Stimulated activated naive CD4-positive, alpha-beta T cell treated with Interleukin-2 at 50 U/mL for 16 hours (primary cell): ENCODE measurements around the gene ADORA1.

Experiments
- DNase-seq: peaks from one replicate; lab custom pipeline; 2025; lab: John Stamatoyannopoulos, UW

The ADORA1 gene

GRCh38 chr1:203174324-203174985 is 46.9 kb downstream of the ADORA1 start:
- DNase-seq = no peak

DNA sequence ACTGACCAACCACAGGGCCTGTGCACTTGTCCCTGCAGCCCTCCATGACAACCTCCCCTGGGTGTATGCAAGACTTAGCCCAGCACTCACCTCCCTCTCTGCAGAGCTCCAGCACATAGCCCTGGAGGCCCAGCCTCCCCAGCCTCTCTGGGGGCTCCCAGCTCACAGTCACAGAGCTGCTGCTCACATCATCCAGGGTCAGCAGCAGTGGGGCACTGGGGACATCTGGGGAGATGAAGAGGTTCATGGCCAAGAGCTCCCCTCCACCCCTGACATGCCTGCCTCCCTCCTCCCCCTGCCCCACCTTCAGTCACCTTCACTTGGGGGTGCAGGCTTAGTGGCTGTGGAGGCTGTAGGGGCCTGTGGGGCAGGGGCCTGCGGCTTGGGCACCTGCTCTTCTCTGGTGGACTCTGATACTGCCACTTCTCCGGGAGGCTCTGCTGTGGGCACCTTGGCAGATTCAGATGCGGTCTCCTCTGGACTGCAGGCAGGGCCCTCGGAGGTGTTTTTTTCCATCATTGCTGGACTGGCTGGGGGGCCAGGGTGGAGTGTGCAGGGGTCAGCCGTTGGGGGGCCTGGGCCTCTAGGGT is 47.8 kb downstream of the ADORA1 start, which contains the start of gene MYBPH:
Gene MYBPH (minus strand): TSS at position 590 of the 590 bp plus-strand sequence. CDS start 71 bp downstream, at position 519.
- no peak for DNase-seq

DNA sequence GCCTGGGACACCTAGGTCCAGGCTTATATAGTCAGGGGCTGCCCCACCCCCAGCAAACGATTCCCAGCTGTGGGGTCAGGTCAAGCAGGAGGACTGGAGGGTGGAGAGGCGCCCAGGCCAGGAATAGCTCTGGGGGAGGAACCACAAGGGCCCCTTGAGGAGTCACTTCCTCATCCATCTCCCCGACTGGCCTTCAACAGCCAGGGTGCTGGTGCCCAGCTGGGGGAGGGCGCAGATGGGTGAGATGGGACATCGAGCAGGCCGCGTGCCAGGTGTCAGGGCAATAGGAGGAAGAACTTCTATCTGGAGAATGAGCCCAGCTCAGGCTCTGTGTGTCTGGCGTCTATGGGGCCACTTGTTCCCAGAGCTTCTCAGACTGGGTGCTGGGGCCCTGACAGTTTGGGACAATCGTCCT is 48.3 kb downstream of the ADORA1 start:
- DNase-seq = no peak

DNA sequence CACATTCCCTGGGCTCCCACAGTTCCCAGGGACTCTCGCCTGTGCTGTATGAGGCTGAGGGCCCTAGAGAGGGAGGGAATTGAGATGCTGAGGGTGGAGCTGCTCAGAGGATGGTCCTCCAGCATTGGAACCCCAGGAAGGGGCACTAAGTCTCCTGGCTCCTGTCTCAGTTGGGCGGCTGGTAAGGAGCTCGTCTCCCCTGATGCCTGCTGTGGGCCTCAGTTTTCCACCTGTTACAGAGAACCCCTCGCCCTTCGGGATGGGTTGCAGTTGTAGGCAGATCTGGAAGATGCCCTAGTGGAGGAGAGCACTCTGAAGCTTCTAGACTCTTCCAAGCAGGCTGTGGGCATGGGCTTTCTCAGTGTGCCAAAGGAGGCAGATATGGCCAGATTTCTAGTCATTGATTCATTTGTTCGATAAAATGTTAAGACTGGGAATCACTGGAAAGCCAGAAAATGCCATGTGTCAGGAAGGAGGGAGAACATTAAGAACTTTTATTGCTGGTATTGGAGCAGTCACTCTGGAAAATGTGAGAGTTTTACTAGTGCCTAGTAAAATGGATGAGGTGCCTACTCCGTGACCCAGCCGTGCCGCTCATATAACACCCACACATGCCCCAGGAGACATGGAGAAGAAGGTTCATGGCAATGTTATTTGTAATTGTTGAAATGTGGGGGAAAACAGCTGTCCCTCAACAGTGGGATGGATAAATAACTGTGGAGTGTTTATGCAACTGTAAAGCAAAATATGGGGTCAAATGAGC is 48.9 kb downstream of the ADORA1 start:
- DNase-seq = no peak

DNA sequence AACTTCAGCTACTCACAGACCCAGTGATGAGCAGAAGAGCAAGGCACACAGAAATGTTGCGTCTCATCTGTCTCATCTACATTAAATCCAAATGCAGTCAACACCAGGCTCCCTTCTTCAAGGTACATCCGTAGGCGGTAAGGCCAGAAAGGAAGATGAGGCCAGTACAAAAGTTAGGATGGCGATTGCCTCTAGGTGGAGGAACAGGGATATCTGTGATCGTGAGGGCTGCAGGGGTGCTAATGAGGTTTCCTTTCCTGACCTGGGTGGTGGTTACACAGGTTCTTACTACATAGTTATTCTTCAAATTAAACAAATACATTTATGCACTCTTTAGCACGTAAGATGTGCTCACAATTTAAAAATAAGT is 49.5 kb downstream of the ADORA1 start:
- no peak for DNase-seq

DNA sequence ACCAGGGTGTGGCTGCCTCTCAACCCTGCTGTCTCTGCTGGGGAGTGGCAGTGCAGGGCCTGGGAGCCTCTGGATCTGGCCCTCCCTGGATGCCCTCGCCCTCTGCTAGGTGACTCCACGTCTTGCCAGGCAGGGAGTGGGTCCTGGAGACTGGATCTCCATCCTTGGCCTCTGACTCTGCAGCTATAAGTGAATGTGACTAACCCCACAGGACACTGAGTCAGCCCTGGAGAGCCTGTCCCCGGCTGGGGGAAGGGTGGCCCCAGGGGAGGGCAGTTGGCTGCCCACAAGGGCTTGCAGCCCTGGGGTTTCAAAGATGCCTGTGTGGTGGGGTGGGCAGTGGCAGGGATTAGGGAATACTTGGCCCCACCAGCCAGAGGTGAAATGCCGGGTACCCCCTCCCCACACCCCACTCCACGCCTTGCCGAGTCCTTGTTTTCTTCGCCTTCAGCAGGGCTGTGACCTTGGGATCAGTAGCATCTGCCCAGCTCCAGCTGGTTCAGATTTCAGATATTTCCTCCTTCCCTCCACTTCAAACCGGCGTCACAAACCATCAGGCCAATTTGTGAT is 50.0 kb downstream of the ADORA1 start:
- no peak for DNase-seq

- DNase-seq = no peak
Observed at GRCh38 chr1:203178083-203178482, 50.6 kb downstream of the ADORA1 start.

GRCh38 chr1:203178821-203179666 is 51.5 kb downstream of the ADORA1 start:
- no peak for DNase-seq

DNA sequence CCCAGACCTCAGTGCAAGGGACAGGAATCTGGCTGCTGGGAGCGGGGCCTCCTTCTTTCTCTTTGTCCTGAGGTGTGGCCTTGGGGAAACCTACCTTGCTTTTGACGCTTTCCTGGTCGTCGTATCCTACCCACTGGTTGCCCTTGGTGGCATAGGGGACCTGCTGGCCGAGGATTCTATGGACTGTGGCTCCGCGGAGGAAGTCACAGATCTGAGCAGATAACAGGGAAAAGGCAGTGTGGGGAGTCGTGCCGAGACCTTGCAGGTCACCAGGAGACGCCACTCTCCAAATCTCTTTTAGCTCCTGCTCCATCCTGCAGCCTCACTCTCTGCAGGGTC is 52.1 kb downstream of the ADORA1 start:
- no peak for DNase-seq

GRCh38 chr1:203180611-203181330 is 53.2 kb downstream of the ADORA1 start:
- no peak for DNase-seq

- no peak for DNase-seq
Observed at GRCh38 chr1:203181586-203182386, 54.3 kb downstream of the ADORA1 start.

- DNase-seq = no peak
Observed at GRCh38 chr1:203182387-203182953, 54.9 kb downstream of the ADORA1 start.

- no peak for DNase-seq
Observed at GRCh38 chr1:203183828-203184227, 56.3 kb downstream of the ADORA1 start.

- DNase-seq = no peak
Observed at GRCh38 chr1:203184467-203184866, 56.9 kb downstream of the ADORA1 start.

DNA sequence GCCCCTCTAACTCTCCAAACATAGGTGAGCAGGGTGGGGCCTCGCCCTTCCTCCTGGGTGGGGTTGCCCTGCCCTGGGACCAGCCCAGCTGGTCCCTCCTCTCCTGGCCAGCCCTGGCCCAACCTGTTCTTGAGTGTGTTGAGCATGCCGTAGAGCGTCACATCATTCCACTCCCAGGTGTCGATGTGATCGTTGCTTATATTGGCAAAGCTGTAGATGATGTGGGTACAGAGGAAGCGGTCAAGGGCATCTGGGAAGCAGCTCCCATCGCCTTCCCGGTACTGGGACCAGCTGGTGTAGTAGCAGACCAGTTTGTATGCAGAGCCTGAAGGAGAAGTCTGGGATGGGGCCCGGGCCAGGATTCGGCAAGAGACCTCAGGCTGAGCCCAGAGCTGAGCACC is 57.5 kb downstream of the ADORA1 start:
- no peak for DNase-seq

DNA sequence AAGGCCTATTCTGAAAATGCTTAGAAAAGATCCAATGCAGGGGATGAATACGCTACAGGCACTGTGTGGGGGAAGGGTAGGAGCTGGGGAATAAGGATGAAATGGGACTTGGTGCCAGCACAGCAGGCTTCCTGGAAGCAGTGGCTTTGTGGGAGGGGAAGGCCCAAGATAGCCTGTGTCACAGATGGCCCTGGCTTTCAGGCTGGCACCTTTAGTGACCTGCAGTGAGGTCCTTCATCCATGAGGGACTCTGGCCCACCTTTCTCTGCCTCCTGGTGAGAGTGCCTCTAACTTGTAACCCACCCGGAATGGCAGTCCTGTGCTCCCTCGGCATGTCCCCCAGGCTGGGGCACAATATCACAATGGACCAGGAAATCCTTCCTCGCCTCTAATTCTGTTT is 58.1 kb downstream of the ADORA1 start:
- DNase-seq = no peak

GRCh38 chr1:203186091-203186445 is 58.5 kb downstream of the ADORA1 start:
- DNase-seq = no peak

- DNase-seq = no peak
Observed at GRCh38 chr1:203186446-203187303, 59.1 kb downstream of the ADORA1 start, which contains the start of gene CHI3L1. Gene CHI3L1 (minus strand): TSS chr1:203186704. CDS start chr1:203186623, 81 bp downstream.

GRCh38 chr1:203187304-203187685 is 59.8 kb downstream of the ADORA1 start:
- DNase-seq = no peak
